Measurements from ENCODE around the gene ARF5.
"Not testable (repeated sequence)": the region's sequence is repeated elsewhere in the genome, so short reads cannot be mapped to it uniquely, and the experiment has no call there.

The ARF5 gene

DNA sequence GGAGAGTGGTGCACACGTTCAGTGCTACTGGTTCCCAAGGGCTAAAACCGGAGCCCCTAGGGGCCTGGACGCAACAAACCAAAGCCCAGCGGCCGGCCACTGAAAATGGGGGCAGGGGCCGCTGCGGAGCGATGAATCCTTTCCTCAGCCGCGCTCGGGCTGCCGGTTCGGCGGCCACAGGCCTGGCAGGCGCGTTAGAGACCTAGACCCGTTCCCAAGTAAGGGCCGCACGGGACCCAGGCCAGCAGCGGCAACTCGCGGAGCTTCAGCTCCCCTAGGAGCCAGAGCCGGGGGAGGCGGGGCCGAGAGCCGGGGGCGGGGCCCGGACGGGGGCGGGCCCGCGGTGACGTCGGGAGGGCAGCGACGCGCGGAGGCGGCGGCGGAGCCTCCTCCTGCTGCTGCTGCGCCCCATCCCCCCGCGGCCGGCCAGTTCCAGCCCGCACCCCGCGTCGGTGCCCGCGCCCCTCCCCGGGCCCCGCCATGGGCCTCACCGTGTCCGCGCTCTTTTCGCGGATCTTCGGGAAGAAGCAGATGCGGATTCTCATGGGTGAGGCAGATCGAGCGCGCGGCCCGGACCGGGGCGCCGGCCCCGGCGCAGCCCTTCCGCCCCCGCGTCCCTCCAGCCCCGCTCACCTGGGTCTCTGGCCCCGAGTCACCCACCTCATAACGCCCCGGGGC lies at the start of gene ARF5:
TSS of gene ARF5 (plus strand) at position 393 of the 678 bp plus-strand sequence. CDS start at position 481, 88 bp downstream.
- H2AFZ ChIP-seq (ENCODE audit: low read depth, low read length), result peak within 1 kb of the TSS; percentile 79; the same call in 1 of the 2 replicates
- H3K4me1 ChIP-seq (ENCODE audit: low read length), result peaks cover 22% of the 10 kb centered on the region
- no peaks in the 10 kb centered on the region for H3K27me3 ChIP-seq (ENCODE audit: low read depth, low read length)
- H3K4me2 ChIP-seq (ENCODE audit: low read length), result peak within 1 kb of the TSS; percentile 99
- 0 out of 2 replicates have a peak, but pooled peaks cover 8% of the 10 kb centered on the region for H4K20me1 ChIP-seq (ENCODE audit: insufficient read depth, low read length)
- no peaks in the 10 kb centered on the region for H3K9me3 ChIP-seq (ENCODE audit: insufficient read depth, low read length)
- H3K79me2 ChIP-seq (ENCODE audit: low read length), result peaks cover 35% of the 10 kb centered on the region
- H3K36me3 ChIP-seq (replicated peaks; ENCODE audit: low read depth, low read length), result peaks cover 16% of the 10 kb centered on the region
- peak within 1 kb of the TSS; percentile 88 for H3K9ac ChIP-seq (ENCODE audit: low read length)
- peak within 1 kb of the TSS; percentile 96 for H3K4me3 ChIP-seq (ENCODE audit: low read length)
- H3K27ac ChIP-seq (ENCODE audit: low read length), result peak within 1 kb of the TSS; percentile 19; the same call in 1 of the 2 replicates
- TF ChIP-seq, protein P1, sequence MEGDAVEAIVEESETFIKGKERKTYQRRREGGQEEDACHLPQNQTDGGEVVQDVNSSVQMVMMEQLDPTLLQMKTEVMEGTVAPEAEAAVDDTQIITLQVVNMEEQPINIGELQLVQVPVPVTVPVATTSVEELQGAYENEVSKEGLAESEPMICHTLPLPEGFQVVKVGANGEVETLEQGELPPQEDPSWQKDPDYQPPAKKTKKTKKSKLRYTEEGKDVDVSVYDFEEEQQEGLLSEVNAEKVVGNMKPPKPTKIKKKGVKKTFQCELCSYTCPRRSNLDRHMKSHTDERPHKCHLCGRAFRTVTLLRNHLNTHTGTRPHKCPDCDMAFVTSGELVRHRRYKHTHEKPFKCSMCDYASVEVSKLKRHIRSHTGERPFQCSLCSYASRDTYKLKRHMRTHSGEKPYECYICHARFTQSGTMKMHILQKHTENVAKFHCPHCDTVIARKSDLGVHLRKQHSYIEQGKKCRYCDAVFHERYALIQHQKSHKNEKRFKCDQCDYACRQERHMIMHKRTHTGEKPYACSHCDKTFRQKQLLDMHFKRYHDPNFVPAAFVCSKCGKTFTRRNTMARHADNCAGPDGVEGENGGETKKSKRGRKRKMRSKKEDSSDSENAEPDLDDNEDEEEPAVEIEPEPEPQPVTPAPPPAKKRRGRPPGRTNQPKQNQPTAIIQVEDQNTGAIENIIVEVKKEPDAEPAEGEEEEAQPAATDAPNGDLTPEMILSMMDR (IDR thresholded peaks at IDR 0.05; ENCODE audit: low read depth, low read length), result no peak
- TF ChIP-seq EZH2phosphoT487 (IDR thresholded peaks at IDR 0.05; ENCODE audit: low read depth), result no peak

GRCh38 chr7:127539116-127539515 lies 49.1 kb upstream of the ARF5 start:
- H2AFZ ChIP-seq (ENCODE audit: low read depth, low read length), result no peak overlapping the region

DNA sequence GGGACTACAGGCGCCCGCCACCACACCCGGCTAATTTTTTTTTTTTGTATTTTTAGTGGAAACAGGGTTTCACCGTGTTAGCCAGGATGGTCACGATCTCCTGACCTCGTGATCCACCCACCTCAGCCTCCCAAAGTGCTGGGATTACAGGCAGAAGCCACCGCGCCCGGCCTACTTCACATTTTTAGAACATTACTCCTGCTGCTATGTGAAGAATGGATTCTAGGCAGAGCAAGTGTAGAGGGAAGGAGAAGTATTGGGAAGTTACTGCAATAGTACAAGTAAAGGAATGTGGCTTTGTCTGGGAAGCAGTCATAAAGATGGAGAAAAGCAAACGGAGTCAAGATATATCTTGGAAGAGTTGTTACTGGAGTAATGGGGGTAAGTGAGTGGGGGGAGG lies 47.8 kb upstream of the ARF5 start:
- H4K20me1 ChIP-seq (ENCODE audit: insufficient read depth, low read length); H3K9ac ChIP-seq (ENCODE audit: low read length); H3K79me2 ChIP-seq (ENCODE audit: low read length); H3K27ac ChIP-seq (ENCODE audit: low read length); H3K4me3 ChIP-seq (ENCODE audit: low read length); H3K4me2 ChIP-seq (ENCODE audit: low read length); H3K27me3 ChIP-seq (ENCODE audit: low read depth, low read length); H2AFZ ChIP-seq (ENCODE audit: low read depth, low read length); H3K9me3 ChIP-seq (ENCODE audit: insufficient read depth, low read length); H3K36me3 ChIP-seq (replicated peaks; ENCODE audit: low read depth, low read length); H3K4me1 ChIP-seq (ENCODE audit: low read length): not testable (repeated sequence)

More at GRCh38 chr7:127539116-127539515, 49.1 kb upstream of the ARF5 start:
- no peaks in the 10 kb centered on the region for H4K20me1 ChIP-seq (ENCODE audit: insufficient read depth, low read length)
- H3K9ac ChIP-seq (ENCODE audit: low read length), result no peak overlapping the region
- no peaks in the 10 kb centered on the region for H3K9me3 ChIP-seq (ENCODE audit: insufficient read depth, low read length)
- no peaks in the 10 kb centered on the region for H3K79me2 ChIP-seq (ENCODE audit: low read length)
- H3K27me3 ChIP-seq (ENCODE audit: low read depth, low read length), result no peaks in the 10 kb centered on the region
- TF ChIP-seq, protein P1 (IDR thresholded peaks at IDR 0.05; ENCODE audit: low read depth, low read length), result no peak
- no peak for TF ChIP-seq EZH2phosphoT487 (IDR thresholded peaks at IDR 0.05; ENCODE audit: low read depth)
- no peak overlapping the region for H3K4me2 ChIP-seq (ENCODE audit: low read length)
- no peaks in the 10 kb centered on the region for H3K36me3 ChIP-seq (replicated peaks; ENCODE audit: low read depth, low read length)
- H3K4me3 ChIP-seq (ENCODE audit: low read length), result no peak overlapping the region
- no peak overlapping the region for H3K27ac ChIP-seq (ENCODE audit: low read length)
- H3K4me1 ChIP-seq (ENCODE audit: low read length), result no peaks in the 10 kb centered on the region

DNA sequence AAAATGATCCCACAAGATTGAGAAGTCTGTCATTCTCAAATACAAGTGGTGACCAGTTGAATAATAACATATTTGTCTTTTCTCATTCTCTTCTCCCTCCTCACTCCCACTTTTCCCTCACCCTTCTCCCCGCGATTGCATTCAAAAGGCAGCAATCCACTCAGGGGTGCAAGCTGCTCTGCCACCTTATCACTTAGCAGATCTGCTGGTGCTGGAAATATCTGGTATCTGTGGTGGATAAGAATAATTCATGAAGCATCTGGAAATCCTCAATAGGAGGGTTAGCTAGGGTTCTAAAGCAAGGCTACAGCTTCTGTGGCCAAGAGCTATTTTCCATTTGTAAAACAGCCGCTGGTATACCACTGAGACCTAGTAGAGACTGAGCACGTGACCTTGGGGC lies 46.7 kb upstream of the ARF5 start:
- TF ChIP-seq EZH2phosphoT487 (IDR thresholded peaks at IDR 0.05; ENCODE audit: low read depth), result no peak
- TF ChIP-seq, protein P1 (IDR thresholded peaks at IDR 0.05; ENCODE audit: low read depth, low read length), result no peak
- Histone ChIP-seq H3K9ac (ENCODE audit: low read length) (no peak overlapping the region), H3K27me3 (ENCODE audit: low read depth, low read length) (no peaks in the 10 kb centered on the region), H3K79me2 (ENCODE audit: low read length) (no peaks in the 10 kb centered on the region), H3K4me3 (ENCODE audit: low read length) (no peak overlapping the region), H3K4me2 (ENCODE audit: low read length) (no peak overlapping the region), H3K9me3 (ENCODE audit: insufficient read depth, low read length) (no peaks in the 10 kb centered on the region), H2AFZ (ENCODE audit: low read depth, low read length) (no peak overlapping the region), H3K4me1 (ENCODE audit: low read length) (no peaks in the 10 kb centered on the region), H4K20me1 (ENCODE audit: insufficient read depth, low read length) (no peaks in the 10 kb centered on the region), H3K36me3 (replicated peaks; ENCODE audit: low read depth, low read length) (no peaks in the 10 kb centered on the region), H3K27ac (ENCODE audit: low read length) (no peak overlapping the region)
